Measurements from ENCODE around the gene AKR1C3.

Gene AKR1C3

GRCh38 chr10:5142199-5142598, 48.0 kb downstream of the AKR1C3 start:
- no peak for DNase-seq (ENCODE audit: low spot score)

GRCh38 chr10:5143137-5143536, 48.9 kb downstream of the AKR1C3 start:
- DNase-seq (ENCODE audit: low spot score), result no peak

GRCh38 chr10:5146920-5147254, 52.7 kb downstream of the AKR1C3 start:
- DNase-seq (ENCODE audit: low spot score), result no peak

GRCh38 chr10:5147255-5147980, 53.2 kb downstream of the AKR1C3 start:
- no peak for DNase-seq (ENCODE audit: low spot score)

GRCh38 chr10:5147981-5148677, 53.9 kb downstream of the AKR1C3 start:
- DNase-seq (ENCODE audit: low spot score), result no peak

GRCh38 chr10:5148678-5149032, 54.4 kb downstream of the AKR1C3 start:
- no peak for DNase-seq (ENCODE audit: low spot score)

- no peak for DNase-seq (ENCODE audit: low spot score)
Measured at GRCh38 chr10:5151076-5151475, 56.9 kb downstream of the AKR1C3 start.

- no peak for DNase-seq (ENCODE audit: low spot score)
Measured at GRCh38 chr10:5155951-5156350, 61.7 kb downstream of the AKR1C3 start.

All from GM03348 (cell line).